ENCODE data around the gene ACTN1.

DNA sequence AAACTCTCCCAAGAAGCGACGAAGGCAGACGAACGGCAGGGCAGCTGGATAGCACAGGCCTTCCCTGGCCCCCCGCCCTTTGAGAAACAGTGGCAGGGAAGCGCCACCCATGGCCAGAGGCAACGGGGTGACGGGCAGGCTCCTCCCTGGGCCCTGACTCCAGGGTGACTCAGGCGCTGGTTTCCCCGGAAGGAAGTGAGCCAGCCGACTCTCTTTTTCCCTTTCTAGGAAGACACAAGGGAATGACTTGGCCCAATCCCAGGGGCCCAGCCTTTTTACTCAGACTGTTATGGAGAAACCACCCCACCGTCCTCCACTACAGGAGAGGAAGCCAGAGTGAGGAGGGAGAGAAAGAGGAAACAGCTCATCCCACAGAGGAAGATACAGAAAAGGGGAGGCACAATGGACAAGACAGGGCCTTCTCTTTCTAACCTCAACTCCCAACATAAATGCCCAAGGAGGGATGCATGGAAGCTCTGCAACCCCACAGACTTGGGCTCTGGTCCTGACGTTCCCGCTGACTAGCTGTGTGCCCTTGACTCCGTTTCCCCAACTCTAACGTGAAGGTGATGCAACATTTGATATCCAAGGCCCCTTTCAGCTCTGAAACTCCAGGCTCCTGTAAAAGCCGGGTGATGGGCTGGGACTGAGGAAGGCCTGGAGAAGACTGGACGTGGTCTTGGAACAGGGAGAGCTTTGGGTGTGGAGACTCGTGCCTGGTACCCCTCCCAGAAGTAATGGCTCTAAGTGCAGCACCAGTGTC lies 27.9 kb downstream of the ACTN1 start:
- TF ChIP-seq GATA3 (IDR thresholded peaks at IDR 0.05; ENCODE audit: low read depth, low read length) (no peak), GATA2 (IDR thresholded peaks at IDR 0.05; ENCODE audit: low read depth, low read length) (no peak)

Measured in SH-SY5Y (cell line).